ENCODE results near the gene EMC10.

EMC10 gene

GRCh38 chr19:50477751-50478515, 1.6 kb downstream of the EMC10 start:
- Mint-ChIP-seq H3K27me3 (peaks cover 5% of the 10 kb centered on the region), H3K9me3 (no peaks in the 10 kb centered on the region), H3K4me1 (ENCODE audit: low read depth) (peaks cover 20% of the 10 kb centered on the region), H3K36me3 (ENCODE audit: low read depth) (peaks cover 66% of the 10 kb centered on the region), H3K27ac (peak overlapping the region; percentile 88), H3K4me3 (peak overlapping the region; percentile 93)
- intact Hi-C loops (cut with micrococcal nuclease) = no loop called here

- Mint-ChIP-seq H3K9me3 (no peaks in the 10 kb centered on the region), H3K36me3 (ENCODE audit: low read depth) (peaks cover 75% of the 10 kb centered on the region), H3K4me3 (no peak overlapping the region), H3K27me3 (peaks cover 4% of the 10 kb centered on the region), H3K27ac (no peak overlapping the region), H3K4me1 (ENCODE audit: low read depth) (peaks cover 20% of the 10 kb centered on the region)
- intact Hi-C loops (cut with micrococcal nuclease) = no loop called here
Measured at GRCh38 chr19:50478901-50479715, 2.8 kb downstream of the EMC10 start.

- Mint-ChIP-seq H3K27me3 (peaks cover 4% of the 10 kb centered on the region), H3K36me3 (ENCODE audit: low read depth) (peaks cover 82% of the 10 kb centered on the region), H3K9me3 (no peaks in the 10 kb centered on the region), H3K4me1 (ENCODE audit: low read depth) (peaks cover 20% of the 10 kb centered on the region), H3K27ac (no peak overlapping the region), H3K4me3 (no peak overlapping the region)
- intact Hi-C loops (cut with micrococcal nuclease) = no loop called here
Measured at GRCh38 chr19:50479761-50480251, 3.5 kb downstream of the EMC10 start.

- Mint-ChIP-seq H3K36me3 (ENCODE audit: low read depth) (peaks cover 89% of the 10 kb centered on the region), H3K4me1 (ENCODE audit: low read depth) (peaks cover 26% of the 10 kb centered on the region)
- intact Hi-C loops (cut with micrococcal nuclease) = no loop called here
Measured at GRCh38 chr19:50480281-50481111, 4.2 kb downstream of the EMC10 start.

GRCh38 chr19:50481351-50482149, 5.2 kb downstream of the EMC10 start:
- Mint-ChIP-seq H3K27me3 (no peaks in the 10 kb centered on the region), H3K36me3 (ENCODE audit: low read depth) (peaks cover 89% of the 10 kb centered on the region), H3K9me3 (no peaks in the 10 kb centered on the region), H3K4me3 (no peak overlapping the region), H3K27ac (peak overlapping the region; percentile 11), H3K4me1 (ENCODE audit: low read depth) (peaks cover 25% of the 10 kb centered on the region)
- intact Hi-C loops (cut with micrococcal nuclease) = no loop called here

More at GRCh38 chr19:50480281-50481111, 4.2 kb downstream of the EMC10 start:
- Mint-ChIP-seq H3K9me3 (no peaks in the 10 kb centered on the region), H3K27ac (peak overlapping the region; percentile 11), H3K27me3 (peaks cover under 1% of the 10 kb centered on the region), H3K4me3 (no peak overlapping the region)

- no peak overlapping the region for H3K27ac Mint-ChIP-seq
- no peak overlapping the region for H3K4me3 Mint-ChIP-seq
- H3K9me3 Mint-ChIP-seq = peaks cover 2% of the 10 kb centered on the region
- peaks cover 26% of the 10 kb centered on the region for H3K4me1 Mint-ChIP-seq (ENCODE audit: low read depth)
- no peaks in the 10 kb centered on the region for H3K27me3 Mint-ChIP-seq
- H3K36me3 Mint-ChIP-seq (ENCODE audit: low read depth) = peaks cover 83% of the 10 kb centered on the region
- intact Hi-C loops (cut with micrococcal nuclease) = no loop called here
Measured at GRCh38 chr19:50482271-50482855, 6.1 kb downstream of the EMC10 start.

GRCh38 chr19:50482916-50483315, 6.6 kb downstream of the EMC10 start:
- Mint-ChIP-seq H3K4me3 (no peak overlapping the region), H3K27ac (no peak overlapping the region), H3K4me1 (ENCODE audit: low read depth) (peaks cover 26% of the 10 kb centered on the region), H3K9me3 (peaks cover 7% of the 10 kb centered on the region), H3K27me3 (no peaks in the 10 kb centered on the region), H3K36me3 (ENCODE audit: low read depth) (peaks cover 77% of the 10 kb centered on the region)
- intact Hi-C loops (cut with micrococcal nuclease) = no loop called here

GRCh38 chr19:50485284-50485955, 9.1 kb downstream of the EMC10 start:
- intact Hi-C loops (cut with micrococcal nuclease) = no loop called here
- Mint-ChIP-seq H3K36me3 (ENCODE audit: low read depth) (peaks cover 55% of the 10 kb centered on the region), H3K27me3 (no peaks in the 10 kb centered on the region), H3K4me1 (ENCODE audit: low read depth) (peaks cover 48% of the 10 kb centered on the region), H3K4me3 (no peak overlapping the region), H3K27ac (no peak overlapping the region), H3K9me3 (peaks cover 14% of the 10 kb centered on the region)

- H3K27ac Mint-ChIP-seq = peak overlapping the region; percentile 83
- H3K9me3 Mint-ChIP-seq = peaks cover 14% of the 10 kb centered on the region
- H3K4me1 Mint-ChIP-seq (ENCODE audit: low read depth) = peaks cover 58% of the 10 kb centered on the region
- intact Hi-C loops (cut with micrococcal nuclease) = no loop called here
- H3K27me3 Mint-ChIP-seq = peaks cover 3% of the 10 kb centered on the region
- peak overlapping the region; percentile 8 for H3K4me3 Mint-ChIP-seq
- H3K36me3 Mint-ChIP-seq (ENCODE audit: low read depth) = peaks cover 44% of the 10 kb centered on the region
Measured at GRCh38 chr19:50486823-50487515, 10.7 kb downstream of the EMC10 start.

- Mint-ChIP-seq H3K27ac (peak overlapping the region; percentile 83), H3K4me3 (peak overlapping the region; percentile 62), H3K27me3 (peaks cover 3% of the 10 kb centered on the region), H3K36me3 (ENCODE audit: low read depth) (peaks cover 27% of the 10 kb centered on the region), H3K9me3 (peaks cover 14% of the 10 kb centered on the region), H3K4me1 (ENCODE audit: low read depth) (peaks cover 67% of the 10 kb centered on the region)
- intact Hi-C loops (cut with micrococcal nuclease) = no loop called here
Measured at GRCh38 chr19:50488389-50489194, 12.3 kb downstream of the EMC10 start.

GRCh38 chr19:50489461-50490011, 13.2 kb downstream of the EMC10 start:
- Mint-ChIP-seq H3K9me3 (peaks cover 14% of the 10 kb centered on the region), H3K27me3 (peaks cover 5% of the 10 kb centered on the region), H3K4me1 (ENCODE audit: low read depth) (peaks cover 76% of the 10 kb centered on the region), H3K27ac (peak overlapping the region; percentile 83), H3K36me3 (ENCODE audit: low read depth) (peaks cover 21% of the 10 kb centered on the region), H3K4me3 (peak overlapping the region; percentile 32)
- intact Hi-C loops (cut with micrococcal nuclease) = no loop called here

Measured in dendritic cell treated with granulocyte-macrophage colony-stimulating factor and Interleukin-4, amounts not matched to agents 40 ng/mL and 50 ng/mL, for 4 days (primary cell).